GM21367 (cell line): ENCODE measurements around the gene TFE3.
A peak's percentile ranks its signal among the peaks of the same experiment; 100 is the strongest.
"Not testable (repeated sequence)": the region's sequence is repeated elsewhere in the genome, so short reads cannot be mapped to it uniquely, and the experiment has no call there.

Experiments used
- ATAC-seq: cut with Tn5 transposase; IDR thresholded peaks from one replicate; pipeline ENCODE4 v1.9.1; 2021; ENCODE audit not compliant: unreplicated experiment

Gene TFE3

DNA sequence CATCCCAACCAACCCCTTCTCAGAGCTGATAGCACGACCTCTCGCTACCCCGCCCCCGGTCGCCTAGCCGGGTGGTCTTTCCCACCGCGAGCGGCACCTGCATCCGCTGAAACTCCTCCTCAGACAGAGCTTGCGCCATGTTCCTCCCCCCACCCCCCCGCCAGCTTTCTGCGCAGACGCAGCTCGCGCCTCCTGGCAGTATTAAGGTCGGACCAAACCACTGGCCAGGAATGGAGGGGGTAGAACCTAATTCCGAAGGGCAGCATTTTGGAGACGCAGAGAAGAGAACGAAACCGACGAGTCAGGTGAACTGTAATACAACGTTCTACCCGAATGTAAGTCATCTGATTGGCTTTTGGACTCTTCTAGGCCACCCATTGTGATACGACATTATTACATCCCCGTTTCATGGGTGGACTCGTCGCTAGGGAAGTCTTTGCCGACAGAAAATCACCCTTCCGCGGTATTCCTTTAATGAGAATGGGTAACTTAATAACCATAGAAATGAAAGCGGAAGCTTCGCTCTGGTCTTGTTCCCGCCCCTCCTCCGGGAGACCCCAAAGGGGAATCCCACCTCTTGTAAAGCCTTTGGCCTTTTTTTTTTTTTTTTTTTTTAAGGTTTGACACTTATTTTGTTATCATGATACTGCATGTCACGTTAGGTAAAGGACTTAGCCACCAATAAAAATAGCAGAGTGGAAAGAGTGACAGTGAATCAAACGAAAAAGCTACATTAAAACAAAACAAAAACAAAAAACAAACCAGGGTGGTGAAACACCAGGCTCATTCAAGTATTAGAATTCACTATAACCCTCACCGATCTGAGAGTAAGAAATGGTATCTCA, 40.8 kb downstream of the TFE3 start, which contains the start of gene GRIPAP1:
Gene GRIPAP1, minus strand, starts transcription at position 174 of the 845 bp plus-strand sequence. Its CDS starts 35 bp downstream, at position 139.
- ATAC-seq = peak; percentile 70

DNA sequence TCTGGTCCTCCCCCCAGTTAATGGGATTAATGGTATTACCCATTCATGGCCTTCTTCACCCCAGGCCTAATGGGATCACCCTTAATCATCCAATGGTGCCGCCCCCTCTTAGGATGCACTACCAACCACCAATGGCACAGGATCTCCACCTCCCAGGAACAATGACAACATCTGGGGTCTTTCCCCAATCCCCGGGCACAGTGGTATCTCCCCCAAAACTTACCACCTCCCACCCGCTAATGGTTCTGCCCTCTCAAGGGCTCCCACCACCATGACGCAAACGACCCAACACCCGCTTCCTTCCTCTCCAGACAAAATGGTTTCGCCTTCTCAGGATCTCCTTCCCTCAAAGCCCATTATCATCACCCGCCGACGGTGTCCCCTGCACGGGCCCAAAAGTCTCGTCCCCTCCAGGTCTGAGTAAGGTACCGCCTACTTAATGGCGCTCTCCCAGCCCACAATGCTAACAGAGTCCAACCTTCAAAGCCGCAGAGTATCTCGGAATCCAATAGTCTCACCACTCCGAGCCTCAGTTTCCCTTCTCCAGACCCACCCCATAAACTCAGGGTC, 41.6 kb downstream of the TFE3 start:
- ATAC-seq = no peak

DNA sequence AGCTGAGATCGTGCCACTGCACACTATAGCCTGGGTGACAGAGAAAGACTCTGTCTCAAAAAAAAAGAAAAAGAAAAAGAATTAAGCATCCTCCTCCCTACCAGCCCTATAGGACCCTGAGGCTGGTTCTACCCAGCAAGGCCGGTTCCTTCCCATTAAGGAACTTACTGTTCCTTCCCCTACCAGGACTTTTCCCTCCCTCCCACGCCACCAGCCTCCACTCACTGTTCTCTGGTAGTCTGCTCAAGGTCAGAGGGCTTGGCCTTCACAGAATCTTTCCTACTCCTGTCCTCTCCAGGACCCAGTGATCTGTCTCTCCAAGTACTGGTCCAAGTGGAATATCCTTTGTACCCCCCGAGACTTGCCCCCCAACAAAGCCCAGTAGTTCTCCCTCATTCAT, 42.5 kb downstream of the TFE3 start:
- no peak for ATAC-seq

DNA sequence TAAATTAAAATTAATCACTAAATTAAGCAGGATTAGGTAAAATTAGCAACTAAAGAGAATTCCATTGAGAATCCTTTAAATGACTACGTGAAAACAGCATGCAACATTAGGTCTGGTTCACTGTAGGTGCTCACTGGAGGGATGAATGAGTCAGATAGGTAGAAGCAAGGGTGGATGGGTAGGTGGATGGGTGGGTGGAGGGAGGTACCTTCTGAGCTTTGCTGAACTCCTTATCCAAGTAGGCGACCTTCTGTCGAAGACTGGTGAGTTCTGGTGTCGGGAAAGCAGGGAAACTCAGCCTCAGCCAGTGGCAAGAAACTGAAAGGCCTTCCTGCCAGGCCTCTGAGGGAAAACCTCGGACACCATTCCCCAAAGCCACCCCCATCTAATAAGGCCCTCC, 44.1 kb downstream of the TFE3 start:
- ATAC-seq = no peak

DNA sequence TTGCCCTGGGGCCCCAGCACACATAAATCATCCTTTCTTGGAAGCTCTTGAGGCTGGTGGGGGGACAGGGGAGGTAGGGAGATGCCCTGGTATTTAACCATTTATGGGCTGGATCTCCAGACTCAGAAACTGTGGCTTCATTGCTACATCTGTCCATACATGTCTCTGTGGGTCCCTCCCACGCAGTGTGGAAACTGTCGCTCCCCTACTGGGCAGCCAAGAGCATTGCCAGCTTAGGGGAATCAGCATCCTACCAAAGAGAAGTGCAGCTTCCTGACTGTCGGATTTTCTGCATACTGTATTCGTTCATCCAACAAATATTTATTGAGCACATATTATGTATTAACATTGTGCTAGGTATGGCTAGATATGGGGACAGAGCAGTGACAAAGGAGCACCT, 44.8 kb downstream of the TFE3 start:
- ATAC-seq = no peak

DNA sequence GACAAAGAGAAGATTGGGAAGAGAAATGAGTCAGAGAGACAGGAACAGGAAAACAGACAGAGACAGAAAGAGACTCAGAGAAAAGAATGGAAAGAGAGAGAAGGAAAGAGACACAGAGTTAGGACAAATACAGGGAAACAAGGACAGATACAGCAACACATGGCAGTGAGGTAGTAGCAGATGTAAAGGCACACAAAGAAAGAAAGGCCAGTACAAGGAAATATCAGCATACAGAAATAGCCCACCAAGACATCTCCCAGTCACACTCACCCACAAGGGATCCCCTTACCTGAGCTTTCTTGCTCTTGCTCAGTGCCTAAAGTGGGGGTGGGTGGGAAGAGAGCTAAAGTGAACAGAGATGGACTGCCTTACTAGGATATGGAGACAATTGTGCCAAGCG, 45.3 kb downstream of the TFE3 start:
- no peak for ATAC-seq

DNA sequence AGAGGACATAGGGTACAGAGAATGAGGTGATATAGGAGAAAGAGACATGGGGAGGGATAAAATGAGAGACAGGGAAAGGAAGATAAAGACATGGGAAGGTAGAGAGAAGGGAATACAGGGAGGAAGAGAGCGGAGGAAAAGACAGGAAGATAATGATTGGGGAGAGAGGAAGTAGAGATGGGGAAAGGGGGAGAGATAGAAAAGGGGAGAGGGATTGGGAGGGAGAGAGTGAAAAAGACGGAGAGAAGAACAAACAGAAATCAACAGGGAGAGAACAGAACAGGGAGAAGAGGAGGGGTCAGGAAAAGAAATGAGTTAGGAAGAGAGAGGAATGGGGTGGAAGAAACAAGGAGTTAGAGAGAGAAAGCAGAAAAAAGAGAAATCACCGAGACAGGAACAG, 45.7 kb downstream of the TFE3 start:
- ATAC-seq = no peak

DNA sequence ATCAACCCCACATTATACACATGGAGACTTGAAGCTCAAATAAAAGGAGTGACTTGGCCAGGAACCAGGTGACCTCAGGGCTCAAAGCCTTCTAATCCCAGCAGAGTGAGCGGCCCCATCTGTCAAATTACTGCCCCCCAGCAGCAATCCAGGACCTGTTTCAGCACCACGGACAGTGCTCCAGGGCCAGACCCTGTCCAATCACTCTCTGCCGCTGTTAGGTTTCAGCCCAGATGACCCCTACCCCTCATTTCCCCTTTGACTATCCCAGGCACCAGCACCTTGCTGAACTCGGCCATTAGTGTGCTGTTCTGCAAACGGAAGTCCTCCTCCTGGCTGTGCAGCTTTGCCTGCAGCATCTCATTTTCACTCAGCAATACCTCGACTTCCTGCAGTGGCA, 46.2 kb downstream of the TFE3 start:
- no peak for ATAC-seq

DNA sequence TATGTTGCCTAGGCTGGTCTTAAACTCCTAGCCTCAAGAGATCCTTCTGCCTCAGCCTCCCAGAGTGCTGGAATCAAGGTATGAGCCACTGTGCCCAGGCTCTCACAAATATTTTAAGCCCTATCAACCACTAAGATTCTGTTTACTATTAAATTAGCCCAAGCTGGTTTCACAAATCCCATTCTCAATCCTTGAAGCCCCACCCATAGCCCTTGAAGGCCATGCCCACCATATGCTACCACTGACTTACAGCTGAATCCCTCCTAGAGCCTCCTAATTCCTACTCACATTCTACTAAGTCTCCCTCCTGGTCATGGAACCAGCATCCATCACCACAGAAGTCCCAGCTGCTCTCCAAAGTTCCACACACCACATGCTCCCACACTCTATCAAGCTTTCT, 50.8 kb downstream of the TFE3 start:
- ATAC-seq = no peak

DNA sequence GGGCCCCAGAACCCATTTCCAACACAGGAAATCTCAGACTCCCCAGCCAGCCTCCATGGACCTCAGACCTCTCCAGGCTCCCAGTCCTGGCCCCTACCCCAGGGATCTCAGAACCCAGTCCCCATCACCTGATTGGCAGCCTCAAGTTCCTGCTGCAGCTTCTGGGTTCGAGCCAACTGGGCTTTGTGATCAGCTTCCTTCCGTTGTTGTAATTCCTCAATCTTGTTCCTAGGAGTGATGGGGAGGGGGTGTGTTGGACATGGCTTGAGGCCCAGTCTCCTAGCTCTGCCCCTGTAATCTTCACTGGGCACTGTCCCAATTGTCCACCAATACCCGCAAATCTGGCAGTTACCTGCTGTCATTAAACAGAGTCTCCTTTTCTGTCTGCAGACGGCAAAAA, 53.7 kb downstream of the TFE3 start:
- ATAC-seq = no peak

DNA sequence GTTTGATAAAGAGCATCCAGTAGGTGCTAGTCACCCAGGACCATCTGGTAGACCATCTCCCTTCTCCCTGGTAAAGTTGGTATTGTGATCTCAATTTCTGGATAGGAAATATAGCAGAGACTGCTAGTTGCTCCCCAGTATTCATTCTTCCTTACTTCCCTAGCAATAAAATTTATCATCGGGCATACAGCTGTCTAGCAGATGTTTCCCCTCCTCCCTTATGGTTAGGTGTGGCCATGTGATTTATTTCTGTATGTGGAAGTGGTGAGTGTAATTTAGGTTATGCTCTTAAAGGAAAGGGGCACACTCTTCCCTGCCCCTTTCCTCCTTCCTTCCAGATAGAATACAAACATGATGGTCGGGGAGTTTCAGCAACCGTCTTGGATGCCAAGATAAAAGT, 59.3 kb downstream of the TFE3 start:
- ATAC-seq = no peak

DNA sequence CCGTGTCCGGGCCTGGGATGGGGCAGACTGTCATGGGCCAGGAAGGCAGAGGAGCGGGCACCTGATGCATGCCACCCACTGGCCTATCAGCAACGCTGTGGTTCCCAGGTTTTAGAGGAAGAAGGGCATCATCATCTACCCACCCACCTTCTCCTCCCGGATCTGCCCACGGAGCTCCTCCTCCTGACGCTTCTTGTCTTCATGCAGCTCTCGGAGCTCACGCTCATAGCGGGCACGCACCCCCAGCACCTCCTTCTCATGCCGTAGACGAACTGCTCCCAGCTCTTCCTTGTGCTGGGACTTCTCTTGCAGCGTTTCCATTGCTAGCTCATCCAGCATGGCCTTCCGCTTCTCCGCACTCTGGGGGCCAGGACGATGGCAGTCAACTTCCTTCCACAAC, 60.1 kb downstream of the TFE3 start:
- no peak for ATAC-seq

DNA sequence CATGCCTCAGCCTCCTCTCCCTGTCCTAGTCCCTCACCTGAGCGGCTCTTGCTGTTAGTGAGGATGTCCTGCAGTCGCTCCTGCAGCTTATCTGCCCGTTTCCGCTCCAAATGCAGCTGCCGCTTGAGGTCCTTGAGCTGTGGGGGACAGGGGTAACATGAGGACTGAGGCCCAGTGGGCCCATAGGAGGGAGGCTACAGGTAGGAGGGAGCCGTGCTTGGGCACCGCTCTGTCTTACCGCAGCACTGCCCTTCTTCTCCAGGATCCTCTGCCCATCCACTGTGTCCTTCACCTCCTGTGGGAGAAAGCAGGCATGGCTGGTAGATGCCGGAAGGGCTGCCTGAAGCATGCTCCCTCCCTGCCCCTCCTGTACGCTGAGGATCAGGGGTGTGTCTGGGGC, 62.0 kb downstream of the TFE3 start:
- no peak for ATAC-seq

DNA sequence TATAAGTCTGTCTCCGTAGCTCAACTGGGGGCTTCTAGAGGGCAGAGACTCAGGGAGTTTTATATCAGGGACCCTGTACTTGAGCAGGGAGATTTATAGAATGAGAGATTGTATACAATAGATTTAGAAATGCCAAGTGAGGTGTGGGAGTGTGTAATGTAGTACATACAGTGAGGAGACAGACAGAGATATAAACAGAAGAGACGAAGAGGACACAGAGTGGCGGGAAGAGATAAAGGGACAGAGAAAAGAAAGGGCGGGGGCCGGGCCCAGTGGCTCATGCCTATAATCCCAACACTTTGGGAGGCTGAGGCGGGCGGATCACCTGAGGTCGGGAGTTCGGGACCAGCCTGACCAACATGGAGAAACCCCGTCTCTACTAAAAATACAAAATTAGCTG, 62.8 kb downstream of the TFE3 start:
- ATAC-seq = not testable (repeated sequence)
